Sigmoid colon (tissue), 7 donors: Measurements from ENCODE around the gene ALDH3B1. TPM values are rescaled to one million over a fixed set of nuclear protein-coding genes. Genes with fewer than 3 reads are reported as not detected.
A peak's percentile ranks its signal among the peaks of the same experiment; 100 is the strongest.

Experiments used
- DNase-seq: peaks from one replicate; pipeline ENCODE4 v3.0.0-alpha.2; 2019
- H3K27ac ChIP-seq, 4 donors: fragments of 200-600 bp; sonication (generic); one replicate each; pipeline ENCODE4 v1.5.1; 2016 to 2019; ENCODE audit warnings: mild to moderate bottlenecking in 1 of 4
- H3K27me3 ChIP-seq, 3 donors: fragments of 200-600 bp; sonication (generic); one replicate each; pipeline ENCODE4 v1.5.1; 2019; ENCODE audit warnings: mild to moderate bottlenecking in 1 of 3
- H3K36me3 ChIP-seq, 4 donors: fragments of 200-600 bp; sonication (generic); one replicate each; pipeline ENCODE4 v1.5.1; 2016 to 2019
- H3K4me1 ChIP-seq, 4 donors: fragments of 200-600 bp; sonication (generic); one replicate each; pipeline ENCODE4 v1.5.1; 2017 to 2019
- H3K4me3 ChIP-seq, 4 donors: fragments of 200-600 bp; sonication (generic); one replicate each; pipeline ENCODE4 v1.5.1; 2017 to 2019; ENCODE audit warnings: mild to moderate bottlenecking in 2 of 4, moderate library complexity in 1 of 4
- H3K9me3 ChIP-seq, 4 donors: fragments of 200-600 bp in 3 of 4; sonication (generic) in 3 of 4; one replicate each; pipeline versions ENCODE4 v1.5.1 to v1.6.1; 2013 to 2019
- CTCF ChIP-seq, 4 experiments: fragments of 450-650 bp in 3 of 4; fragments of 200-600 bp in 1 of 4; IDR thresholded peaks; one replicate each; pipeline ENCODE4 v1.5.1; 2016 to 2019; ENCODE audit warnings: antibody characterized with exemption in 4 of 4, mild to moderate bottlenecking in 3 of 4, moderate library complexity in 2 of 4
- EP300 ChIP-seq, 4 donors: sonication (generic); formaldehyde crosslinking; IDR thresholded peaks; one replicate each; pipeline ENCODE4 v1.6.1; 2017; ENCODE audit warnings: antibody characterized with exemption in 4 of 4
- POLR2A ChIP-seq, 2 donors: fragments of 450-650 bp; IDR thresholded peaks; one replicate each; pipeline ENCODE4 v1.6.1; 2016; ENCODE audit warnings: antibody characterized with exemption in 2 of 2, mild to moderate bottlenecking in 2 of 2, moderate library complexity in 2 of 2
- POLR2AphosphoS5 ChIP-seq, 4 donors: sonication (generic); formaldehyde crosslinking; IDR thresholded peaks; one replicate each; pipeline ENCODE4 v1.6.1; 2017; ENCODE audit warnings: antibody characterized with exemption in 4 of 4
- WGBS, 2 donors: extraction: QIAGEN DNeasy Blood & Tissue Kit; methylation state at CpG; one replicate each; pipeline ENCODE4 v1.1.7; 2013; 5-methylcytosine and 5-hydroxymethylcytosine counted together
- intact Hi-C: fragments of 100-400 bp; cut with DNase I; formaldehyde crosslinking; loops from one replicate; pipeline ENCODE4 v1.15.1; 2023
- polyA plus RNA-seq, 3 donors: library from polyadenylated mRNA; stranded (reverse); fragments of 200-250 nt; gene quantifications; one replicate each; pipeline ENCODE4 v1.2.3, GENCODE V29; 2013
- total RNA-seq, 4 donors: library from RNA; depleted of rRNA; stranded (reverse); fragments of >200 nt; gene quantifications; one replicate each; pipeline ENCODE4 v1.1.0, GENCODE V29; 2016
- donor health status: healthy with polysubstance abuse.
- donor health status: Bipolar disorder and iron deficiency.
- donor health status: healthy.

Gene ALDH3B1
- total and polyA plus RNA-seq, 7 donors = 6.2 to 14.7 (median 10.9) TPM

DNA sequence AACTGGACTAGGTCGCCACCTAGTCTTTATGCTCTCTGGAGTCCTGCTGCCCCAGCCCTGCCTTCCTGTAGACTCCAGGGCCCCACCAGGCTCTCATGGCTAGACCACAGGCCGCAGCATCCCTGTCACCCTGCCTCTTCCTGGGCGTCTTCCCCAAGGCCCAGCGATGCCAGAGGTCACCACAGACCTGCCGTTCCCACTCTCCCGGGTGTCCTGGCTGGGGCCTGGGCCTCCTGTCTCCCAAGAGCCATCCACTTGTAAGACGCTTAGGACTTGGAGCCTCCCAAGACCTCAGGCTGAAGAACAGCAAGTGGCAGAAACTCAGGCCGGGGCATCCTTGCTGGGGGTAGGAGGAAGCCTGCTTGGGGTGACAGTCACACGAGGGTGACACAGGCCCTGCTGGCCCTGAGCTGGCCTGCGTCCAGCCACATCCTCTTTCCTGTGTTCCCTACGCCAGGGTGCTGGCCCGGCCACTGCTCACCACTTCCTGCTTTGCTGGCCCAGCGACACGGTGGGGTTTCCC lies 26.7 kb downstream of the ALDH3B1 start:
- DNase-seq = peak; percentile 89
- Histone ChIP-seq H3K27ac (peak overlapping the region; percentile 76 to 91 (median 88)), H3K36me3 (peaks cover 5 to 45% (median 23%) of the 10 kb centered on the region in 4 donors)

GRCh38 chr11:68037411-68038225 lies 27.5 kb downstream of the ALDH3B1 start:
- peak overlapping the region in 2 of 4 donors; percentile 67 to 84 for H3K4me3 ChIP-seq
- H3K4me1 ChIP-seq = peaks cover 0 to 56% (median 44%) of the 10 kb centered on the region in 4 donors
- no peaks in the 10 kb centered on the region for H3K9me3 ChIP-seq
- H3K36me3 ChIP-seq = peaks cover 5 to 49% (median 25%) of the 10 kb centered on the region in 4 donors
- H3K27me3 ChIP-seq = no peaks in the 10 kb centered on the region
- peak; percentile 73 for DNase-seq
- H3K27ac ChIP-seq = peak overlapping the region; percentile 86 to 91 (median 90)
- intact Hi-C loops = loop anchor here (2.0 kb wide), 1 partner anchor 27 kb away; the partner anchor contains the start of gene ALDH3B1
- TF ChIP-seq CTCF (IDR thresholded peaks at IDR 0.05) (no peak), EP300 (IDR thresholded peaks at IDR 0.05) (no peak), POLR2A (IDR thresholded peaks at IDR 0.05) (no peak), POLR2AphosphoS5 (IDR thresholded peaks at IDR 0.05) (no peak)
- WGBS, 2 donors = 81 to 85% methylated on average over 20 of the region's 20 CpGs

More for the DNA sequence above, 26.7 kb downstream of the ALDH3B1 start:
- Histone ChIP-seq H3K9me3 (no peaks in the 10 kb centered on the region), H3K4me1 (peaks cover 0 to 56% (median 51%) of the 10 kb centered on the region in 4 donors), H3K27me3 (no peaks in the 10 kb centered on the region), H3K4me3 (no peak overlapping the region)
- intact Hi-C loops = no loop called here
- WGBS, 2 donors = 61 to 75% methylated on average over 14 of the region's 14 CpGs
- TF ChIP-seq CTCF (IDR thresholded peaks at IDR 0.05) (no peak), POLR2AphosphoS5 (IDR thresholded peaks at IDR 0.05) (peak in 3 of 4 donors; percentile 8 to 33 (median 22))

GRCh38 chr11:68038226-68038717 lies 28.1 kb downstream of the ALDH3B1 start:
- H3K4me3 ChIP-seq = peak overlapping the region; percentile 67 to 84 (median 75)

More at GRCh38 chr11:68038226-68038717, 28.1 kb downstream of the ALDH3B1 start:
- no peak for DNase-seq
- H3K36me3 ChIP-seq = peaks cover 5 to 49% (median 22%) of the 10 kb centered on the region in 4 donors
- TF ChIP-seq POLR2AphosphoS5 (IDR thresholded peaks at IDR 0.05) (no peak), CTCF (IDR thresholded peaks at IDR 0.05) (no peak), POLR2A (IDR thresholded peaks at IDR 0.05) (no peak), EP300 (IDR thresholded peaks at IDR 0.05) (no peak)
- WGBS, 2 donors = 17 to 46% methylated on average over 13 of the region's 13 CpGs
- H3K4me1 ChIP-seq = peaks cover 0 to 56% (median 44%) of the 10 kb centered on the region in 4 donors
- no peaks in the 10 kb centered on the region for H3K9me3 ChIP-seq
- peak overlapping the region; percentile 86 to 91 (median 90) for H3K27ac ChIP-seq
- H3K27me3 ChIP-seq = no peaks in the 10 kb centered on the region
- intact Hi-C loops = loop anchor here (2.0 kb wide), 1 partner anchor 27 kb away; the partner anchor contains the start of gene ALDH3B1
